H1 (cell line): ENCODE measurements around the gene SCNN1A. TPM values are rescaled to one million over a fixed set of nuclear protein-coding genes. Genes with fewer than 3 reads are reported as not detected.

Source experiments
- CTCF ChIA-PET: fragments of 300-600 bp; sonication (Branson Sonifier 250); formaldehyde crosslinking; loops from one replicate; lab custom pipeline; 2021; ENCODE audit not compliant: partially characterized antibody; lab: Charles Lee
- POLR2A ChIA-PET: fragments of 300-600 bp; sonication (Branson Sonifier 250); formaldehyde crosslinking; loops from one replicate; lab custom pipeline; 2021; ENCODE audit warnings: inconsistent platforms; ENCODE audit not compliant: partially characterized antibody; lab: Charles Lee
- DNase-seq, 2 experiments: peaks; one replicate each; pipeline versions ENCODE4 v3.0.0 to v3.0.0-alpha.2; 2010 to 2022; ENCODE audit warnings: low spot score in 2 of 2, low read depth in 1 of 2, mixed read lengths in 1 of 2
- FAIRE-seq: peaks from 2 replicates; lab custom pipeline; 2011; peaks lifted over from hg19 to GRCh38; lab: Jason Lieb, UNC
- H2AFZ ChIP-seq: 2 replicates; pipeline ENCODE4 v1.8.1; 2012; ENCODE audit warnings: low read length, inconsistent platforms
- H2AK5ac ChIP-seq: 2 replicates; pipeline ENCODE4 v1.6.1; 2013; ENCODE audit warnings: low read depth, low read length
- H2BK120ac ChIP-seq: replicated peaks from 2 replicates; pipeline ENCODE3; 2013; ENCODE audit warnings: low read depth, low read length, inconsistent platforms
- H2BK12ac ChIP-seq: 2 replicates; pipeline ENCODE4 v1.6.1; 2013; ENCODE audit warnings: low read depth, low read length
- H2BK15ac ChIP-seq: 2 replicates; pipeline ENCODE4 v1.6.1; 2013; ENCODE audit warnings: low read length
- H2BK20ac ChIP-seq: 2 replicates; pipeline ENCODE4 v1.6.1; 2013; ENCODE audit warnings: low read length
- H2BK5ac ChIP-seq: 2 replicates; pipeline ENCODE4 v1.6.1; 2013; ENCODE audit warnings: low read depth, low read length
- H3K14ac ChIP-seq: 2 replicates; pipeline ENCODE4 v1.6.1; 2013; ENCODE audit warnings: inconsistent platforms; ENCODE audit not compliant: insufficient read length
- H3K18ac ChIP-seq: 2 replicates; pipeline ENCODE4 v1.6.1; 2013; ENCODE audit warnings: low read length; ENCODE audit errors: extremely low read depth
- H3K23ac ChIP-seq: 2 replicates; pipeline ENCODE4 v1.6.1; 2013; ENCODE audit warnings: inconsistent platforms; ENCODE audit not compliant: insufficient read length
- H3K23me2 ChIP-seq: 2 replicates; pipeline ENCODE4 v1.6.1; 2013; ENCODE audit warnings: low read depth, low read length
- H3K27ac ChIP-seq: 2 replicates; pipeline ENCODE4 v1.6.1; 2011; ENCODE audit warnings: low read depth, low read length, inconsistent platforms
- H3K27me3 ChIP-seq, 4 experiments: replicated peaks in 1 of 4; 1 replicate in 1 of 4; 2 replicates in 3 of 4; pipeline versions ENCODE4 v1.6.1 to v1.8.1; 2011 to 2013; ENCODE audit warnings: low read length in 3 of 4, mild to moderate bottlenecking in 3 of 4, inconsistent platforms in 2 of 4, mixed read lengths in 2 of 4, moderate library complexity in 1 of 4; ENCODE audit not compliant: control insufficient read depth in 3 of 4, insufficient read depth in 3 of 4; ENCODE audit errors: extremely low read depth in 1 of 4
- H3K36me3 ChIP-seq, 4 experiments: 2 replicates each; pipeline versions ENCODE4 v1.6.1 to v1.8.1; 2011 to 2013; ENCODE audit warnings: mild to moderate bottlenecking in 4 of 4, low read length in 3 of 4, moderate library complexity in 2 of 4, control low read depth in 1 of 4, inconsistent platforms in 1 of 4; ENCODE audit not compliant: insufficient read depth in 4 of 4, control insufficient read depth in 2 of 4
- H3K4ac ChIP-seq: replicated peaks from 2 replicates; pipeline ENCODE3; 2013; ENCODE audit warnings: low read length, low read depth, mixed read lengths, inconsistent platforms; ENCODE audit not compliant: insufficient read length
- H3K4me1 ChIP-seq, 4 experiments: replicated peaks in 1 of 4; 1 replicate in 1 of 4; 2 replicates in 3 of 4; pipeline versions ENCODE4 v1.6.1 to v1.8.1; 2011 to 2013; ENCODE audit warnings: low read length in 3 of 4, inconsistent platforms in 2 of 4, mixed read lengths in 1 of 4; ENCODE audit not compliant: insufficient read depth in 4 of 4, control insufficient read depth in 3 of 4
- H3K4me2 ChIP-seq, 2 experiments: 2 replicates each; pipeline versions ENCODE4 v1.6.1 to v1.8.1; 2011 to 2013; ENCODE audit warnings: low read depth in 2 of 2, low read length in 2 of 2, control low read depth in 1 of 2, inconsistent platforms in 1 of 2, mild to moderate bottlenecking in 1 of 2; ENCODE audit not compliant: insufficient read depth in 1 of 2
- H3K4me3 ChIP-seq, 4 experiments: fragments of 200-600, 300-600 bp in 1 of 4; sonication (generic), shearing (Covaris generic), sonication (Bioruptor Twin) in 1 of 4; 2 replicates each; pipeline versions ENCODE4 v1.5.1 to v1.8.1; 2011 to 2016; ENCODE audit warnings: low read length in 4 of 4, low read depth in 3 of 4, control low read depth in 2 of 4, inconsistent platforms in 2 of 4, mild to moderate bottlenecking in 2 of 4, mixed read lengths in 1 of 4, moderate library complexity in 1 of 4; ENCODE audit not compliant: insufficient read depth in 2 of 4; ENCODE audit errors: extremely low read depth in 1 of 4
- H3K56ac ChIP-seq: replicated peaks from 2 replicates; pipeline ENCODE3; 2013; ENCODE audit warnings: low read depth, mild to moderate bottlenecking, mixed read lengths, low read length, inconsistent platforms; ENCODE audit not compliant: insufficient read length
- H3K79me1 ChIP-seq: 2 replicates; pipeline ENCODE4 v1.6.1; 2013; ENCODE audit warnings: low read depth, low read length, control low read depth
- H3K79me2 ChIP-seq, 2 experiments: 2 replicates each; pipeline versions ENCODE4 v1.6.1 to v1.8.1; 2012 to 2013; ENCODE audit warnings: low read length in 2 of 2, mild to moderate bottlenecking in 2 of 2, inconsistent platforms in 1 of 2; ENCODE audit not compliant: insufficient read depth in 2 of 2, control insufficient read depth in 1 of 2
- H3K9ac ChIP-seq, 4 experiments: replicated peaks in 1 of 4; 1 replicate in 1 of 4; 2 replicates in 3 of 4; pipeline versions ENCODE4 v1.6.1 to v1.8.1; 2011 to 2013; ENCODE audit warnings: low read depth in 3 of 4, low read length in 3 of 4, control low read depth in 2 of 4, mild to moderate bottlenecking in 2 of 4, moderate library complexity in 2 of 4, inconsistent platforms in 1 of 4; ENCODE audit errors: extremely low read depth in 1 of 4
- H3K9me3 ChIP-seq, 2 experiments: 2 replicates each; pipeline versions ENCODE4 v1.6.1 to v1.8.1; 2012 to 2013; ENCODE audit warnings: mild to moderate bottlenecking in 2 of 2, moderate library complexity in 2 of 2, control low read depth in 1 of 2, inconsistent platforms in 1 of 2, low read depth in 1 of 2, low read length in 1 of 2, mixed read lengths in 1 of 2; ENCODE audit not compliant: insufficient read depth in 2 of 2
- H4K20me1 ChIP-seq, 2 experiments: replicated peaks in 1 of 2; 2 replicates each; pipeline versions ENCODE3 to v1.8.1; 2011 to 2013; ENCODE audit warnings: inconsistent platforms in 2 of 2, low read length in 2 of 2, mild to moderate bottlenecking in 1 of 2; ENCODE audit not compliant: insufficient read depth in 2 of 2, control insufficient read depth in 1 of 2
- H4K5ac ChIP-seq: 2 replicates; pipeline ENCODE4 v1.6.1; 2013; ENCODE audit warnings: low read length, low read depth, mixed read lengths, inconsistent platforms; ENCODE audit not compliant: insufficient read length
- H4K8ac ChIP-seq: 2 replicates; pipeline ENCODE4 v1.8.0; 2013; ENCODE audit warnings: mild to moderate bottlenecking, moderate library complexity, low read length, inconsistent platforms; ENCODE audit not compliant: insufficient read depth; ENCODE audit errors: extremely low read depth
- H4K91ac ChIP-seq: replicated peaks from 2 replicates; pipeline ENCODE3; 2013; ENCODE audit warnings: low read length, mixed read lengths, inconsistent platforms; ENCODE audit not compliant: insufficient read length
- CBX5 ChIP-seq: fragments of 300-800, 300-1000 bp; sonication (generic); IDR thresholded peaks from 2 replicates; pipeline ENCODE4 v1.7.1; 2016; ENCODE audit warnings: antibody characterized with exemption, low read length, low read depth
- CTCF ChIP-seq, 3 experiments: IDR thresholded peaks; 1 replicate in 2 of 3; 2 replicates in 1 of 3; pipeline versions ENCODE4 v1.5.1 to v1.6.1; 2011; ENCODE audit warnings: low read length in 3 of 3, mild to moderate bottlenecking in 3 of 3, inconsistent platforms in 2 of 3, low read depth in 1 of 3, moderate library complexity in 1 of 3; ENCODE audit not compliant: insufficient read depth in 1 of 3; ENCODE audit errors: control extremely low read depth in 1 of 3
- RAD21 ChIP-seq, 2 experiments: IDR thresholded peaks in 1 of 2; conservative IDR thresholded peaks in 1 of 2; 2 replicates each; pipeline ENCODE4 v1.6.1; 2011; ENCODE audit warnings: low read depth in 2 of 2, low read length in 2 of 2, improper control_type of control experiment in 1 of 2, inconsistent platforms in 1 of 2, mild to moderate bottlenecking in 1 of 2, moderate library complexity in 1 of 2
- SIN3A ChIP-seq, 2 experiments: IDR thresholded peaks in 1 of 2; conservative IDR thresholded peaks in 1 of 2; 2 replicates each; pipeline ENCODE4 v1.6.1; 2011 to 2012; ENCODE audit warnings: low read length in 2 of 2, improper control_type of control experiment in 1 of 2, low read depth in 1 of 2, mild to moderate bottlenecking in 1 of 2
- TBP ChIP-seq: IDR thresholded peaks from 2 replicates; pipeline ENCODE4 v1.6.1; 2011; ENCODE audit warnings: low read depth, low read length, improper control_type of control experiment
- WGBS, 2 experiments: shearing (Covaris generic) in 1 of 2; methylation state at CpG; one replicate each; pipeline versions ENCODE4 v1.1.6 to v1.1.7; 2013 to 2015; ENCODE audit warnings: low lambda C conversion rate in 2 of 2, mixed read lengths in 2 of 2, inconsistent platforms in 1 of 2, low coverage in 1 of 2, missing lambda C conversion rate in 1 of 2; ENCODE audit not compliant: insufficient replicate concordance in 2 of 2, insufficient coverage in 1 of 2, insufficient read length in 1 of 2; ENCODE audit errors: extremely low coverage in 1 of 2, missing lambda C conversion rate in 1 of 2; 5-methylcytosine and 5-hydroxymethylcytosine counted together
- polyA plus RNA-seq, 7 experiments: library from polyadenylated mRNA; depleted of rRNA in 3 of 7; stranded (reverse) in 5 of 7; unstranded in 2 of 7; fragments of >200 nt in 5 of 7; fragments of 200-250 nt in 2 of 7; gene quantifications; 1 replicate in 5 of 7; 2 replicates in 1 of 7; 4 replicates in 1 of 7; pipeline versions ENCODE4 v1.2.1 to v1.2.3, GENCODE V29; 2011 to 2013; ENCODE audit warnings: missing spikeins in 2 of 7, mixed read lengths in 2 of 7
- total RNA-seq: library from RNA; stranded (reverse); fragmentation: NEBNext Ultra II Directional; extraction: Animal tissue kit (Norgen Biotek cat#: 25700); gene quantifications from 2 replicates; pipeline ENCODE4 v1.2.1, GENCODE V29; 2021

Gene SCNN1A
- total and polyA plus RNA-seq, 2 of the 8 experiments (the other 6 are each of a cell fraction or from before 2014, with no cell fraction given), result 85.5 to 156 TPM

- Histone ChIP-seq H4K5ac (peak overlapping the region; percentile 15), H3K23me2 (peaks cover 4% of the 10 kb centered on the region; the same call in 1 of the 2 replicates)
Measured at GRCh38 chr12:6326316-6327228, 48.8 kb downstream of the SCNN1A start.

More at GRCh38 chr12:6326316-6327228, 48.8 kb downstream of the SCNN1A start:
- H3K9ac ChIP-seq, result no peak overlapping the region
- H3K4me1 ChIP-seq, result peaks cover 13 to 52% (median 34%) of the 10 kb centered on the region in 4 experiments
- H3K9me3 ChIP-seq, result no peaks in the 10 kb centered on the region
- peak overlapping the region; percentile 90 for H2BK15ac ChIP-seq
- peak overlapping the region; percentile 88 for H3K4ac ChIP-seq
- TF ChIP-seq CTCF (IDR thresholded peaks at IDR 0.05; ENCODE audit: control extremely low read depth in 1 of 3, insufficient read depth in 1 of 3, low read depth in 1 of 3, low read length in 3 of 3), result peak; percentile 67 to 79 (median 78)
- 0 out of 4 replicates have a peak, but pooled peaks of 1 of the 2 experiments have one; percentile 39 for TF ChIP-seq SIN3A (conservative IDR thresholded peaks at IDR 0.05 in 1 of 2, IDR thresholded peaks at IDR 0.05 in 1 of 2; ENCODE audit: low read depth in 1 of 2, low read length in 2 of 2)
- no peak for TF ChIP-seq CBX5
- TF ChIP-seq RAD21 (IDR thresholded peaks at IDR 0.05 in 1 of 2, conservative IDR thresholded peaks at IDR 0.05 in 1 of 2; ENCODE audit: low read depth in 2 of 2, low read length in 2 of 2), result peak; percentile 86 to 91
- 0 out of 2 replicates have a peak, but pooled peaks have one; percentile 33 for TF ChIP-seq TBP
- FAIRE-seq (no peak), DNase-seq (peak in 1 of 2 experiments; percentile 75)
- no peak overlapping the region for H3K23ac ChIP-seq
- 0 out of 2 replicates have a peak overlapping the region, but pooled peaks have one; percentile 82 for H2BK5ac ChIP-seq
- no peaks in the 10 kb centered on the region; the same call in 1 of the 2 replicates for H3K79me1 ChIP-seq
- 0 out of 2 replicates have a peak overlapping the region, but pooled peaks have one; percentile 51 for H2BK20ac ChIP-seq
- peak overlapping the region; percentile 98 for H2AK5ac ChIP-seq
- H2BK120ac ChIP-seq, result no peak overlapping the region
- no peak overlapping the region; the same call in 1 of the 2 replicates for H4K8ac ChIP-seq
- POLR2A ChIA-PET, result interaction anchor here (0.6 to 17.5 kb wide), 19 partner anchors 15 to 286 kb away, joined by 3 to 286 read pairs (median 5); partner anchors contain the start of genes GAPDH, LTBR, SCNN1A and TAPBPL
- no peak overlapping the region for H3K27ac ChIP-seq
- H4K91ac ChIP-seq, result peak overlapping the region; percentile 89
- no peak overlapping the region for H2AFZ ChIP-seq
- H3K14ac ChIP-seq, result no peak overlapping the region
- no peak overlapping the region for H3K4me3 ChIP-seq
- peaks cover 5 to 27% (median 17%) of the 10 kb centered on the region in 4 experiments; a peak in 4 of 8 replicates for H3K36me3 ChIP-seq
- WGBS, 2 experiments, result 74% methylated on average over 21 of the region's 21 CpGs; no CpG with 5 or more reads in 1 of the 2 experiments
- no peaks in the 10 kb centered on the region for H3K27me3 ChIP-seq
- H3K4me2 ChIP-seq, result no peak overlapping the region
- peak overlapping the region; percentile 90; the same call in 1 of the 2 replicates for H2BK12ac ChIP-seq
- no peaks in the 10 kb centered on the region for H4K20me1 ChIP-seq
- no peak overlapping the region for H3K56ac ChIP-seq
- CTCF ChIA-PET, result interaction anchor here (0.6 to 7.8 kb wide), 48 partner anchors 11 to 254 kb away, joined by 3 to 109 read pairs (median 4); partner anchors contain the start of genes LTBR, SCNN1A, TNFRSF1A and VAMP1
- no peaks in the 10 kb centered on the region for H3K79me2 ChIP-seq
- H3K18ac ChIP-seq, result peak overlapping the region; percentile 80
